ENCODE results near the gene BNIP1.
"Not testable (repeated sequence)": the region's sequence is repeated elsewhere in the genome, so short reads cannot be mapped to it uniquely, and the experiment has no call there.

BNIP1 gene, protein sequence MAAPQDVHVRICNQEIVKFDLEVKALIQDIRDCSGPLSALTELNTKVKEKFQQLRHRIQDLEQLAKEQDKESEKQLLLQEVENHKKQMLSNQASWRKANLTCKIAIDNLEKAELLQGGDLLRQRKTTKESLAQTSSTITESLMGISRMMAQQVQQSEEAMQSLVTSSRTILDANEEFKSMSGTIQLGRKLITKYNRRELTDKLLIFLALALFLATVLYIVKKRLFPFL

DNA sequence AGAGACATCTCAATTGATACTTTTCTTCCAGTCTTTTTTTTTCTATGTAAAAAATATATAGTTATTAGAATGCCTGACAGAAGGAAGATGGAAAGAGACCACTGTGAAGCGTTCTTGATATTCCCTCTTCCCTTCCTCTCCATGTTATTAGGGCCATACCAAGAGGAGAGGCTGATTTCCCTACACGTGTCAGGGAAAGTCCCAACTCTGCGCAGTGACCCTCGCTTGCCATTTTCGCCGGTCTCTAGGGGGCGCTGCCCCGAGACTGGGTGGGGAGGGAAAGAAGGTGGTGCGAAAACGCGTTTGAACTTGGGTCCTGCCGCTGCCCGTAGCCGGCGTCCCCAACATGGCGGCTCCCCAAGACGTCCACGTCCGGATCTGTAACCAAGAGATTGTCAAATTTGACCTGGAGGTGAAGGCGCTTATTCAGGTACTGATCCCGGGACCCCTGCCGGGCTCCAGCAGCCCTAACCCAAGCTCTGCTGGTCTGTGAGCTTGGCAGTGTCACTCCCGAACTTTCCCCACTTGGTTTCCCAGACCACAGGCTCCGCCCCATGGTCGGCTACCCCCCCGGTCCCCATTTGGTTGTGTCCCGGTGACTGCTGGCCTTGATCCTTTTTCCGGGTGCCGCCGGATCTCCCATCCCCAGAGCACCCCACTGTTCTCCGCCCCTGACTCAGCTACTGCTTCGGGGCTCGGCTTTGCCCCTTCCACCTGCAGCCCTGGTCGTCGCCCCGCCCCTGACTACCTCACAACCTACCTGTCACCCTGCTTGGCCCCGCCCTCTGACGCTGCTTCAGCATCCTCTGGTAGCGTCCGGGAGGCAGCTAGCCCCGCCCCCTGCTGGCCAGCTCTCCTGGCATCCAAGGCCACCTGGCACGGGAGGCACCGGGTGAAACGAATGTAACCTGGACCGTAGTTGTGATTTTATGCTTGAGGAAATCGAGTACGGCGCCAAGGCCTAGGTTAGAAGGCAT, at the start of gene BNIP1:
Gene BNIP1 (plus strand): TSS at position 332 of the 977 bp plus-strand sequence. CDS start 15 bp downstream, at position 347.
- peak; percentile 58 for FAIRE-seq

DNA sequence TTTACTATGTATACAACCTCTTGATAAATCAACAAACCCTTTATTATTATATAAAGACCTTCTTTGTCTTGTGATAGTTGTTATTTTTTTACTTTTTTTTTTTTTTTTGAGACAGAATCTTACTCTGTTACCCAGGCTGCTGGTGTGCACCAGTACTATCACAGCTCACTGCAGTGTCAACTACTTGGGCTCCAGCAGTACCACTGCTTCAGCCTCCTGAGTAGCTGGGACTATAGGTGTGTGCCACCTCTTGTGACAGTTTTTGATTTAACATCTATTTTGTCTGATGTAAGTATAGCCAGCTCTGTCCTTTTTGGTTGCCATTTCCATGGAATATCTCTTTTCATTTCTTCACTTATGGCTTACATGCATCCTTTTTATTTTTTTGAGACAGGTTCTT, 45.5 kb upstream of the BNIP1 start:
- FAIRE-seq: no peak

DNA sequence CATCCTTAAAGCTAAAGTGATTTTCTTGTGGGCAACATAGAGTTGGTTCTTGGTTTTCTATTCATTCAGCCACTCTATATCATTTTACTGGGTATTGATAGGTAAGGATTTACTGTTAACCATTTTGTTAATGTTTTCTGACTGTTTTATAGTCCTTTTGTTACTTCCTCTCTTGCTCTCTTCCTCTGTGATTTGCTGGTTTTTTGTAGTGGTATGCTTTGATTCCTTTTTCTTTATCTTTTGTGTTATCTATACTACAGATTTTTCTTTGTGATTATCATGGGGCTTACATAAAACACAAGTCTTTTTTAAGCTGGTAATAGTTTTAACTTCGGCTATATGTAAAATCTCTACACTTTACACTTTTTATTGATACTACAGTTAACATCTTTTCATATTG, 44.9 kb upstream of the BNIP1 start:
- no peak for FAIRE-seq

DNA sequence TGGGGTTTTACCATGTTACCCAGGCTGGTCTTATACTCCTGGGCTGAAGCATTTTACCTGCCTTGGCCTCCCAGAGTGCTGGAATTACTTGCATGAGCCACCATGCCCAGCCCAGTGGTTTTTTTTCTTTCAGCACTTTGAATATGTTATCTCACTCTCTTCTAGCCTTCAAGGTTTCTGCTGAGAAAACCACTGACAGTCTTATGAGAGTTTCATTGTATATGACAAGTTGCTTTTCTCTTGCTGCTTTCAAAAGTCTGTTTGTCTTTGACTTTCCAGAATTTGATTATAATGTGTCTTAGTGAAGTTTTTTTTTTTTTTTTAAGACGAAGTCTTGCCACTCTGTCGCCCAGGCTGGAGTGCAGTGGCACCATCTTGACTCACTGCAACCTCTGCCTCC, 43.1 kb upstream of the BNIP1 start:
- FAIRE-seq: no peak

DNA sequence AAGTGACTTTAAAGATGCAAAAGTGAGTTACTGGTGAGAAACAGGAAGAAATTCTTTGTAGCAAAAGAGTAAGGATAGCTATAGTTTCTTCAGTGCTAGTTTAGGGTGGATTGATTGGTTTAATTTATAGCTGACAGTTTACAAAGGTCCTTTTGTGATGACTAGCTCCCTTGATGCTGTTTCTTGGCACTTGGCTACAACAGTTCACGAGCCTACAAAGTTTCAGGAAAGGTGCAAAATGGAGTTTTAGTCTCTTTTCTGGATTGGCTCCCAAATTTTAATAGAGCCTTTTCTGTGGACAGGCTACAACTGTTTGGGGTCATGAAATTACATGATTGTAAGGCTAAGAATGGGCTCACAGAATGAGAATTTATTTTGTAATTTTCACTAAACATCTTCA, 40.9 kb upstream of the BNIP1 start:
- no peak for FAIRE-seq

DNA sequence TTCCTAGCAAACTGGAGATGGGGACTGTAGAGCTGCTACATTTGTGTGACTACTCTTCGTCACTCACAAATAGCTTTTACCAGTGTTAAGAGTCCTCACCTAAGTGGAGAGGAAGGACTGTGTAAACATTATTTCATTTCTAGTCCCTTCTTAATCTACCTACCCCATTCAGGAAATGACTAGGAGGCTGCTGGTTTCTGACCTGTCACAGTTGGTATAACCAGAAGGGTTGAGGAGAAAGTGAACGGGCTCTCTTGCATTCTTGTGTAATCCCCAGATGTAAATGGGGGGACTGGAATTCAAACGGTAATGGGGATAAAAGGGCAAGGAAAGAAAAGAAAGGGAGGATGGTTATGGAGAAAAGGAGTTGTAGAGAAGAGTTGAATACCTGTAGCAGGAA, 35.4 kb upstream of the BNIP1 start:
- no peak for FAIRE-seq

DNA sequence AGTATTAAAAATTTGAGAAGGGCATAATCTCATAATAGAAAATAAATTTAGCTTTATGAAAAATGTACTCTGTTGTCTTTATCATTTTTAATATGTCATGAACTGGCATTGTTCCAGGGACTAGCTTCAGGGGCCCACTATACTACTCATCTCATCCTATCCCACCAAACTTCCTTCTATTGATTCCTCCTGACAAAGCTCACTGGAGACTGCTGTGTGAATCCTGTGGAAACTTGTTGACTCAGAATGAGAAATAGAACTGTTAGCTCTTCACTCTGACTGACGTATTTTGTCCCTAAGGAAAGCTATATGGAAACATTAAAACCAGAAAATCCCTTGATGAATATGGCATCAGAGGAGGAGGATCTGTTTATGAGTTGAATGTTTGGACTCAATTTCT, 29.8 kb upstream of the BNIP1 start:
- FAIRE-seq: no peak

DNA sequence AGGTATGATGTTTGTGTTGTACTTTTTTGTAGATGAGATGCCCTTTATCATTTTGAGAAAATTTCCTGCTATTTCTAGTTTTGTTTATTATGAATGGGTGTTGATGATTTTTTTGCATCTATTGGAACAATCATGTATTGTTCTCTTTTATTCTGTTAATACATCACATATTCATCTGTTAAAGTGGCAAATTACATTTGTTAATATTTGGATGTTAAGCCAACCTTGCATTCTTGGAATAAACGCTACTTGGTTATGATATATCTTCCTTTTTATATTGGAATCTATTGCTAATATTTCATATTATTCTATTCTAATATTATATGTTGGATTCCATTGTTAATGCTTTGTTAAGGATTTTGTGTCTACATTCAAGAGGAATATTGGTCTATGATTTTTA, 24.6 kb upstream of the BNIP1 start:
- no peak for FAIRE-seq

DNA sequence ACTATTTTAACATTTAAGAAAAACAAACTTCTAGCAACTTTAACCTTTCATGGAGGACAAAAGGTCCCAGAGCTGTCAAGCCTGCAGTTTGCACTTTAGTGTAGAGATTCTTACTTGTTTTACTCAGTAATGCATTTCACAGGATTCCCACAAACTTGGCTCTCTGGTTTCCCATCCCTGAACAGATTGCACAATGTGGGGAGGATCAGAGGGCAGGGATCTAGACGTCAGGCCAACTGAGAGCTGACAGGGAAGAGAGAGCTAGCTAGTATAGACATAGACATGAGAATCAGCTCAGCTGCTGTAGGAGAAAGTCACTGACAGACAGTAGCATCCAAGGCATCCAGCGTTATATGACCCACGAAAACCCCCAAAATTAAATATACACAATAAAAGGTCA, 20.9 kb upstream of the BNIP1 start:
- FAIRE-seq: no peak

DNA sequence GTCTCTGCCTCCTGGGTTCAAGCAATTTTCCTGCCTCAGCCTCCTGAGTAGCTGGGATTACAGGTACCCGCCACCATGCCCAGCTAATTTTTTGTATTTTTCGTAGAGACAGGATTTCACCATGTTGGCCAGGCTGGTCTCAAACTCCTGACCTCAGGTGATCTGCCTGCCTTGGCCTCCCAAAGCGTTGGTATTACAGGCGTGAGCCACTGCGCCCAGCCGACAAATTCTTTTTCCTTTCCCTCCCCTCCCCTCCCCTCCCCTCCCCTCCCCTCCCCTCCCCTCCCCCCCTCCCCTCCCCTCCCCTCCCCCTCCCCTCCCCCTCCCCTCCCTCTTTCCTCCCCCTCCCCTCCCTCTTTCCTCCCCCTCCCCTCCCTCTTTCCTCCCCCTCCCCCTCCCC, 12.2 kb upstream of the BNIP1 start:
- FAIRE-seq: not testable (repeated sequence)

DNA sequence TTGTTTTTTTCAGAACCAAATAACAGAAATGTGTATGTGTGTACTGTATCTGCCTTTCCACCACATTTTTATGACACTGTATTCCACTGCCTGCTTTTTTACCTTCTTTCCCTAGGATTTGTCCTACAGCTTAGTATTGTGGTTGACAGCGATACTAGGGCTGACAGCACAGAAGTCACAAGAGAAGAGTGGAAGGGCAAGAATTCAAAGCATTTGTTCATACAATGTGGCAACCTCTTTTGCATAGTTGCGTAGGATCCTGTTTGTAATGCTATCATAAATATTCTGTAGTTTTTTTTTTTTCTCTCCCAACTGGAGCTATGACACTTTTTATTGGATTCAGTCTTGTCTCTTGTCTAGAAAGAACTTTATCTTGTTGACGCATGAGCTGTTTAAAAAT, 5.6 kb upstream of the BNIP1 start:
- FAIRE-seq: no peak

DNA sequence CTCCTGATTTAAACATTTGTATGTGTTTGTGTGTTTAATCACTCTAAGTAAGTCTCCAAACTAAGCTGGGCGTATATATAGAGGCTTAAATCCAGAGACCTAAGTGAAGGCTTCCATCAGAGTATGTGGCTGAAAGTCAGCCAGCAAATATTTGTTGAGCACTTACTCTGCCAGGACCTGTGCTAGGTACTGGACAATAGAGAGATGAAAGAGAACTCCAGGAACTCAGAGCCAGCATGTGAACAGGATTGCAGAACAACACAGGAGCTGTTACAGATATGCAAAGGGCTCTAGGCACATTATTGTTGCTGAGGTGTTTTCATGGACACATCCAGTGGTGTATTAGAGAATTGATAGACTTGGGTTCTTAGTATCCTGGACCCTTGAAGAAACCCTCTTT, 4.7 kb upstream of the BNIP1 start:
- FAIRE-seq: no peak

DNA sequence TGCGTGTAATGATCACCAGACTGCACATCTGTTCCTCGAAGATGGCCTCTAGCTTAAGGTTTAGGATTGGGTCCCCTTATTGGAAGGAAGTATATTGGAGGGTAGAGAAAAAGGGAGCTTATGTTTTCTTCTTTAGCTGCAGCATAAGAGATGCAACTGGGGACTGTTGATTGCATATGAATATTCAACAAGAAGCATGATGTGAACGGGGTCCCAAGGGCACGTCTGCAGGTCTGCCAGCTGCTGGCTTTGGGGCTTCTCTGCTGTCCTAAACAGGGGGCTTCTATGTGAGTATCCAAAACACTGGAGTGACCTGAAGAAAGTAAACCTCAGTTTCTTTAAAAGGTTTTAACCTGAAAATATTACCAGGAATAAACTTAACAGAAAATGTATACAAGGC, 3.6 kb upstream of the BNIP1 start:
- FAIRE-seq: no peak

DNA sequence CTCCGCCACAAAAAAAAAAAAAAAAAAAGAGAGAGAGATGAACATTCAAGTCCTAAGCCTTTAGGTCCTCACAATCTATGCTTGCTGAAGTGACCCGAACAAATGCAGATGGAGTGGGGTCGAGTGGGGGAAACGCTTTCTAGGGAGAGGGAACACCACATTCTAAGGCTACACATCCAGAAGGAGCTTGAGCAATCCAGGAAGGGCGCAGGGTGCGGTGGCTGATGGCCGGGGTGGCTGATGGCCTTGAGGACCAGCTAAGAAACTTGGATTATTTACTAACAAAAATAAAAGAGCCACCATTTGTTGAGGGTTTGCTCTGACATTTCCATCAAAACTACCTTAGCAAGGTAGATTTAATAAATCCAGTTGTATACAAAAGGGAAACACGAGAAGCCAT, 764 bp upstream of the BNIP1 start:
- FAIRE-seq: no peak

DNA sequence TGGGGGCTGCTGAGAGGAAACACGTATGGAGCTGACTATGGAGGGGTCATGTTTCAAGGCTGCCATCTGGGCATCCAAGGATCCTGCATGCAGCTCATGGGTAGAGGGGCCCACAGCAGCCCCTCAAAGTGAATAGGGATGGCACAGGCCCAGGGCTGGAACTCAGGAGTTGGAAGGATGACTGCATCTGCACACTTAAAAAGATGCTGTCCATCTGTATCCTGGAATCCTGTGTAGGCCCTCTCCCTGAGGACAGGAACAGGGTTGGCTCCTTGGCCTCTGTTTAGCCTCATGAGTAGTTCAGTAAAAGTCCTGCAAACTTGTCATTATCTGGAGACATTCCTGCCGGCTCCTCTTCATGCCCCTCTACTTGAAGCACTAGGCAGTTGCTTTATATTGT, 4.0 kb downstream of the BNIP1 start:
- FAIRE-seq: no peak

DNA sequence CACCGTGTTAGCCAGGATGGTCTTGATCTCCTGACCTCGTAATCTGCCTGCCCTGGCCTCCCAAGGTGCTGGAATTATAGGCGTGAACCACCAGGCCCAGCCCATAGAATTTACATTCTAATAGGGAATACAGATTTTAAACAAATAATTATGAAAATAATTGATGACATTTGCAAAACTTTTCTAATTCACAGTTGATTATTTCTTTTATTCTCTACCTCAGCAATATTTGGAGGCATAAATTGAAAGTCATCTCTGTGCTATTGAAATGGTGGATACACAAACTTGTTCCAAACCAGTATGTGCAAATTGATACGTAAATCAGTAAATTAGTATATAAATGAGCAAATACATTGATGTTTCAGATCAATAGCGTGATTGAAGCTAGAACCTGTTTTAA, 8.2 kb downstream of the BNIP1 start:
- no peak for FAIRE-seq

DNA sequence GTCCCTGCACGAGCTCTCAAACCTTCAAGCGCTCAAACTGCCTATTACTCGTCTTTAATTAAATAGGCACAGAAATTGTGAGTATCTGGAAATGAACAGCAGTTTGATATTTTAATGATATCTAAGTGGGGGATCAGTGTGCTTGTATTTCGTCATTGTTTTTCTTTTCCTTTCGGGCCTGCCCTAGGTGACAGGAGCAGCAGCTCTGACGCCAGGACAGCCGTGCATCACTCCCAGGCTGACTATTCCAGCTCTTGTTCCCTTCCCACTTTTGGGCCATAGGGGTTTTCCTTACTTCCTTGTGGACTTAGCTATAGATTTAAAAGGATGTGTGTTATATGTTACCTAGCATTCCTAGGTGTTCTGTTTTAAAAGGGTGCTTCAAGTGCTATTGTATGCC, 9.5 kb downstream of the BNIP1 start:
- FAIRE-seq: no peak

DNA sequence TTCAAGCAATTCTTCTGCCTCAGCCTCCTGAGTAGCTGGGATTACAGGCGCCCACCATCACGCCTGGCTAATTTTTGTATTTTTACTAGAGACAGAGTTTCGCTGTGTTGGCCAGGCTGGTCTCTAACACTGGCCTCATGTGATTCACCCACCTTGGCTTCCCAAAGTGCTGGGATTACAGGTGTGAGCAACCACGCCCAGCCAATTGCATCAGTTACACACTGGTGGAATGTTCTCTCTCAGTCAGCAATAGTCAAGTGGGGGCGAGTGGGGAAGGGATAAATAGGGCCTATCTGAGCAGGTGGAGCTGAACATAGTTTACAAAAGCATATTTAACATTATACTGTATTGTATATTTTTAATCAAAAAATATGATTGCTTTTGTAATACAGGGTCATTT, 10.3 kb downstream of the BNIP1 start:
- not testable (repeated sequence) for FAIRE-seq

DNA sequence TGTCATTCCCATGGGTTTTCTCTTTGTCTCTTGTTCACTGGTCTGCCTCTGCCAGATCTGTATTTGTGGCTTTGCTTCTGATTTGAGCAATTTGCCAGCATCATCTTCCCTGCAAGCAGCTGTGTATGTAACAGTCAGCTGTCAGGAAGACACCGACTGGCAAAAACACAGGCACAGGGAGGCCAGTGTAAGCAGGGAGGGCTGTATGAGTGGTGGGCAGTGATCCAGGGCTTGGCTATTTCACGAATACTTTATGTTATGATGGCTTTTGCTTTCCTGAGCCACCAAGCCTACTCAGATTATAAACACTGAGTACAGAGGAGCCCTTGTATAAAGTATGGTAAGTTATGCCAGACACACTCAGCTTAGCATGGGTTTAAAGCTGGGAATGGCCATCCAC, 11.6 kb downstream of the BNIP1 start:
- no peak for FAIRE-seq

DNA sequence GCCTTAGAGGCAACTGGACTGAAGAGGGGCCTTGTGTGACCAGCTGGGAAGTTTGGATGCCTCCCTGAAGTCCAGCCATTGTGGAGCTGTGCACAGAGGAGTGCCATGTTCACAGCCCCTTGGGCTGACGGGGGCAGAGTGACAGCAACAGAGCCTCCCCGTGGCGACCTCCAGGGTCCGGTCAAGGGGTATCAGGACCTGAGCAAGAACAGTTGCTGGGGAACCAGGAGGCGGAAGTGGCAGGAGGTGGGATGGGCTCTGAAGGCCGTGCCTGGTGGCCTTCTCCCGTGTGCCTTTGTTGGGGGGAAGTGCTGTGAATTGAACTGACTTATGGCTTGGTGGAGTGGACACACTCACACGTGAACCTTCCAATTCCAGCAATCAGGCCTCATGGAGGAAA, 14.0 kb downstream of the BNIP1 start:
- FAIRE-seq: no peak

DNA sequence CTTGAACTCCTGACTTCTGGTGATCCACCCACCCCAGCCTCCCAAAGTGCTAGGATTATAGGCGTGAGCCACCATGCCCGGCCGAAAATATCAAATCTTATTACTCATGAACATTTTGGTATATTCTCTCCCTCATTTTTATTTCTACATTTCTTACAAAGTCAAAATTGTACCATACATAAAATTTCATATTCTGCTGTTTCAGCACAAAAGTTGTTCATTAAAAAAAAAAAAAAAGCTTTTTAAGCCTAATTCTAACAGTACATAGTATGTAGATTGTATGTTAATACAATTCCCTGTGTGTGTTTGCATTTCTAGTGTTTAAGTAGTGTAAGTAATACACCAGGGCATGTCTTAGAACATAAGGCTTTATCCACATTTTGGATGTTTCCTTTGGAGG, 14.9 kb downstream of the BNIP1 start:
- no peak for FAIRE-seq

DNA sequence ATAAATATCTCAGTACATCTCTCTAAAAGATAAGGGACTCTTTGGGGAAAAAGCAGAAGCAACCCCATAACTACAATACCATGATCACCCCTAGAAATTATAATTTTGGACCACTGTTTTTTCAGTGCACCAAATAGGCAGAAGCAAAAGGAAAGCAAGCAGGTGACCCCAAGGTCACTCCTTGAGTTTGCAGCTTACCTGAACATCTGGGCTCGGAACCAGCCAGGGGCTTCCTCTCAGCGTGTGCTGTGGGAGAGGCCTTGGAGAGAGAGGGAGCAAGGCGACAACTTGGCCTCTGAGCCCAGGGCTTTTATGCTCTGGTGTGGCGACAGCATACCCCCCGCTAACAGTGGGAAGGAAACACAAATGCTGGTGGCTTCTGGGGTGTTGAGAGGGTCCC, 16.8 kb downstream of the BNIP1 start:
- no peak for FAIRE-seq

DNA sequence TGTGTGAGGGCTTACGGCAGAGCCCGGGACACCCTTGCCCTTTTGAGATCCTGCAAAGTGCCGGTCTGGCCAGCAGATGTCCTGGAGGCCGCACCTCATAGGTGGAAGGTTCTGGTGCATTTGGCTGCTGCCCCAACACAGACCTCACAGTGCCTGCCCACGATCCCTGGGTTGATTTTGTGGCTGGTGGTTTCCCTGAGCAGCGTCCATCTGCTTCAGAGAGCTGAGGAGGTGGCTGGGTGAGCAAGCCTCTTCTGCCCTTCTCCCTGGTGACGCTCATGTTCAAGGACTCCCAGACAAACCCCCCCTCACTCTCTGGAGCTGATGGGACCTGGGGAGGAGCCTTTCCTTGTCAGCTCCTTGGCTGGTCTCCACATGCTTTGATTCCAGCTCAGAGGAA, 18.9 kb downstream of the BNIP1 start:
- no peak for FAIRE-seq

All from TTC549 (cell line).